Stomach (tissue), 4 donors: ENCODE data around the gene PRKCG.

ENCODE experiments used
- CTCF ChIP-seq, 7 experiments: fragments of 450-650 bp in 4 of 7; fragments of 200-600 bp in 3 of 7; sonication (generic) in 3 of 7; IDR thresholded peaks; one replicate each; pipeline ENCODE4 v1.5.1; 2016 to 2019; ENCODE audit warnings: antibody characterized with exemption in 7 of 7, control low read depth in 2 of 7, mild to moderate bottlenecking in 1 of 7
- POLR2A ChIP-seq, 4 donors: fragments of 450-650 bp; IDR thresholded peaks; one replicate each; pipeline ENCODE4 v1.6.1; 2016; ENCODE audit warnings: antibody characterized with exemption in 4 of 4, control low read depth in 2 of 4, mild to moderate bottlenecking in 1 of 4, moderate library complexity in 1 of 4

- TF ChIP-seq CTCF (IDR thresholded peaks at IDR 0.05) = no peak
- no peak for TF ChIP-seq POLR2A (IDR thresholded peaks at IDR 0.05)
Observed at GRCh38 chr19:53873773-53874605, 8.0 kb upstream of the PRKCG start.
